ENCODE measurements around the gene OPTN. TPM values are rescaled to one million over a fixed set of nuclear protein-coding genes. Genes with fewer than 3 reads are reported as not detected.
"Not testable (repeated sequence)": the region's sequence is repeated elsewhere in the genome, so short reads cannot be mapped to it uniquely, and the experiment has no call there.

Gene OPTN
- total RNA-seq (100 to 1,000 TPM in 1 of 5 experiments, 10 to 100 TPM in 4; 59.3 to 146 (median 60.0) TPM), polyA plus RNA-seq (10 to 100 TPM; 34.3 to 45.9 TPM), total RNA-seq (93.3 reads per million, percentile 83 among the genes with 10 or more reads in this experiment)

GRCh38 chr10:13099666-13100348 is at the start of gene OPTN:
Gene OPTN, plus strand, starts transcription at chr10:13100163. Its CDS starts 8,960 bp downstream, at chr10:13109123.
- Mint-ChIP-seq H3K36me3 (peaks cover 0 to 22% (median 3%) of the 10 kb centered on the region in 5 donors), H3K27me3 (no peaks in the 10 kb centered on the region), H3K4me1 (peaks cover 28 to 52% (median 49%) of the 10 kb centered on the region in 7 donors), H3K27ac (peak within 1 kb of the TSS; percentile 88 to 98 (median 94)), H3K4me3 (peak within 1 kb of the TSS; percentile 83 to 97 (median 96)), H3K9me3 (no peaks in the 10 kb centered on the region)
- no peaks in the 10 kb centered on the region for H3K36me3 ChIP-seq (ENCODE audit: control insufficient read depth in 2 of 3, insufficient read depth in 3 of 3, low read length in 3 of 3)
- peak; percentile 61 to 85 (median 80) for DNase-seq
- H3K4me1 ChIP-seq (ENCODE audit: control insufficient read depth in 2 of 2, insufficient read depth in 2 of 2, low read length in 2 of 2): peaks cover 6 to 21% of the 10 kb centered on the region in 2 donors
- peak within 1 kb of the TSS; percentile 92 for H3K27ac ChIP-seq (ENCODE audit: low read depth, low read length)
- H3K4me3 ChIP-seq (ENCODE audit: low read length): peak within 1 kb of the TSS; percentile 82
- no peaks in the 10 kb centered on the region for H3K27me3 ChIP-seq (ENCODE audit: control insufficient read depth in 2 of 2, insufficient read depth in 2 of 2, low read length in 2 of 2)
- POLR2A ChIA-PET: interaction anchor here (0.6 to 2.4 kb wide), 8 partner anchors 8 to 1550 kb away, joined by 3 to 11 read pairs (median 4); no protein-coding TSS in a partner anchor
- ATAC-seq: peak; percentile 90
- intact Hi-C loops (cut with micrococcal nuclease): loop anchor here (1.0 to 10.0 kb wide), 19 partner anchors 8 to 1057 kb away; partner anchors contain the start of genes MCM10 (in 2 of the 2), SEPHS1 (in 2 of the 2) and PRPF18 (in 1 of the 2)
- H3K9me3 ChIP-seq (ENCODE audit: control insufficient read depth in 2 of 3, low read length in 3 of 3): no peaks in the 10 kb centered on the region
- CTCF ChIA-PET: interaction anchor here (0.7 to 1.2 kb wide), 8 partner anchors 9 to 443 kb away, joined by 3 to 9 read pairs (median 3); partner anchors contain the start of gene MCM10

GRCh38 chr10:13051126-13051694 is 48.8 kb upstream of the OPTN start:
- Histone ChIP-seq H3K27ac (ENCODE audit: low read depth, low read length) (no peak overlapping the region), H3K4me1 (ENCODE audit: control insufficient read depth in 2 of 2, insufficient read depth in 2 of 2, low read length in 2 of 2) (no peaks in the 10 kb centered on the region), H3K4me3 (ENCODE audit: low read length) (no peak overlapping the region), H3K27me3 (ENCODE audit: control insufficient read depth in 2 of 2, insufficient read depth in 2 of 2, low read length in 2 of 2) (no peaks in the 10 kb centered on the region), H3K9me3 (ENCODE audit: control insufficient read depth in 2 of 3, low read length in 3 of 3) (no peaks in the 10 kb centered on the region), H3K36me3 (ENCODE audit: control insufficient read depth in 2 of 3, insufficient read depth in 3 of 3, low read length in 3 of 3) (no peaks in the 10 kb centered on the region)
- Mint-ChIP-seq H3K27me3 (peaks cover 9 to 24% (median 16%) of the 10 kb centered on the region in 5 donors), H3K27ac (no peak overlapping the region), H3K4me3 (no peak overlapping the region), H3K36me3 (peaks cover 0 to 3% (median 0%) of the 10 kb centered on the region in 5 donors), H3K4me1 (no peaks in the 10 kb centered on the region), H3K9me3 (peaks cover 0 to 1% (median 0%) of the 10 kb centered on the region in 11 donors)
- ChIA-PET CTCF (no interaction called here), POLR2A (no interaction called here)
- ATAC-seq: no peak
- intact Hi-C loops (cut with micrococcal nuclease): no loop called here
- no peak for DNase-seq

GRCh38 chr10:13053208-13053607 is 46.8 kb upstream of the OPTN start:
- CTCF ChIA-PET, POLR2A ChIA-PET: not testable (repeated sequence)

GRCh38 chr10:13053794-13054462 is 46.0 kb upstream of the OPTN start:
- H3K36me3 Mint-ChIP-seq: peaks cover 0 to 3% (median 0%) of the 10 kb centered on the region in 5 donors
- H3K9me3 Mint-ChIP-seq: peaks cover 0 to 1% (median 0%) of the 10 kb centered on the region in 11 donors
- no peak overlapping the region for H3K4me3 Mint-ChIP-seq
- H3K4me1 ChIP-seq (ENCODE audit: control insufficient read depth in 2 of 2, insufficient read depth in 2 of 2, low read length in 2 of 2): no peaks in the 10 kb centered on the region
- no peak overlapping the region for H3K27ac Mint-ChIP-seq
- DNase-seq: no peak
- ATAC-seq: no peak
- ChIA-PET CTCF (no interaction called here), POLR2A (no interaction called here)
- H3K9me3 ChIP-seq (ENCODE audit: control insufficient read depth in 2 of 3, low read length in 3 of 3): no peaks in the 10 kb centered on the region
- H3K27ac ChIP-seq (ENCODE audit: low read depth, low read length): no peak overlapping the region
- H3K4me1 Mint-ChIP-seq: no peaks in the 10 kb centered on the region
- H3K27me3 Mint-ChIP-seq: peaks cover 10 to 26% (median 14%) of the 10 kb centered on the region in 5 donors
- no peak overlapping the region for H3K4me3 ChIP-seq (ENCODE audit: low read length)
- intact Hi-C loops (cut with micrococcal nuclease): no loop called here
- H3K27me3 ChIP-seq (ENCODE audit: control insufficient read depth in 2 of 2, insufficient read depth in 2 of 2, low read length in 2 of 2): no peaks in the 10 kb centered on the region
- no peaks in the 10 kb centered on the region for H3K36me3 ChIP-seq (ENCODE audit: control insufficient read depth in 2 of 3, insufficient read depth in 3 of 3, low read length in 3 of 3)

More at GRCh38 chr10:13053208-13053607, 46.8 kb upstream of the OPTN start:
- H3K27ac Mint-ChIP-seq; H3K27ac ChIP-seq (ENCODE audit: low read depth, low read length); H3K27me3 ChIP-seq (ENCODE audit: control insufficient read depth in 2 of 2, insufficient read depth in 2 of 2, low read length in 2 of 2); H3K9me3 ChIP-seq (ENCODE audit: control insufficient read depth in 2 of 3, low read length in 3 of 3); H3K9me3 Mint-ChIP-seq; H3K4me3 Mint-ChIP-seq; H3K4me1 Mint-ChIP-seq; H3K36me3 ChIP-seq (ENCODE audit: control insufficient read depth in 2 of 3, insufficient read depth in 3 of 3, low read length in 3 of 3); H3K4me1 ChIP-seq (ENCODE audit: control insufficient read depth in 2 of 2, insufficient read depth in 2 of 2, low read length in 2 of 2); DNase-seq; intact Hi-C loops (cut with micrococcal nuclease); H3K36me3 Mint-ChIP-seq; H3K4me3 ChIP-seq (ENCODE audit: low read length); ATAC-seq: not testable (repeated sequence)
- H3K27me3 Mint-ChIP-seq: peaks cover 9 to 26% (median 16%) of the 10 kb centered on the region in 5 donors

- H3K27me3 ChIP-seq (ENCODE audit: control insufficient read depth in 2 of 2, insufficient read depth in 2 of 2, low read length in 2 of 2): no peaks in the 10 kb centered on the region
- no peak for DNase-seq
- H3K36me3 Mint-ChIP-seq: peaks cover 0 to 3% (median 0%) of the 10 kb centered on the region in 5 donors
- H3K4me3 Mint-ChIP-seq: no peak overlapping the region
- no peaks in the 10 kb centered on the region for H3K9me3 ChIP-seq (ENCODE audit: control insufficient read depth in 2 of 3, low read length in 3 of 3)
- ChIA-PET CTCF (no interaction called here), POLR2A (no interaction called here)
- no peak overlapping the region for H3K4me3 ChIP-seq (ENCODE audit: low read length)
- no peak overlapping the region for H3K27ac ChIP-seq (ENCODE audit: low read depth, low read length)
- no peak overlapping the region for H3K27ac Mint-ChIP-seq
- peaks cover 0 to 1% (median 0%) of the 10 kb centered on the region in 11 donors for H3K9me3 Mint-ChIP-seq
- intact Hi-C loops (cut with micrococcal nuclease): no loop called here
- H3K4me1 Mint-ChIP-seq: no peaks in the 10 kb centered on the region
- no peaks in the 10 kb centered on the region for H3K36me3 ChIP-seq (ENCODE audit: control insufficient read depth in 2 of 3, insufficient read depth in 3 of 3, low read length in 3 of 3)
- H3K27me3 Mint-ChIP-seq: peaks cover 7 to 21% (median 15%) of the 10 kb centered on the region in 5 donors
- H3K4me1 ChIP-seq (ENCODE audit: control insufficient read depth in 2 of 2, insufficient read depth in 2 of 2, low read length in 2 of 2): no peaks in the 10 kb centered on the region
- ATAC-seq: no peak
Measured at GRCh38 chr10:13054844-13055243, 45.1 kb upstream of the OPTN start.

GRCh38 chr10:13056456-13057077 is 43.4 kb upstream of the OPTN start:
- DNase-seq (no peak), ATAC-seq (no peak)
- Histone ChIP-seq H3K36me3 (ENCODE audit: control insufficient read depth in 2 of 3, insufficient read depth in 3 of 3, low read length in 3 of 3) (no peaks in the 10 kb centered on the region), H3K27me3 (ENCODE audit: control insufficient read depth in 2 of 2, insufficient read depth in 2 of 2, low read length in 2 of 2) (no peaks in the 10 kb centered on the region), H3K4me3 (ENCODE audit: low read length) (no peak overlapping the region), H3K4me1 (ENCODE audit: control insufficient read depth in 2 of 2, insufficient read depth in 2 of 2, low read length in 2 of 2) (no peaks in the 10 kb centered on the region), H3K9me3 (ENCODE audit: control insufficient read depth in 2 of 3, low read length in 3 of 3) (no peaks in the 10 kb centered on the region), H3K27ac (ENCODE audit: low read depth, low read length) (no peak overlapping the region)
- ChIA-PET POLR2A (no interaction called here), CTCF (interaction anchor here (0.9 kb wide), 1 partner anchor 43 kb away, joined by 3 read pairs; the partner anchor contains the start of gene OPTN)
- H3K4me1 Mint-ChIP-seq: no peaks in the 10 kb centered on the region
- intact Hi-C loops (cut with micrococcal nuclease): no loop called here
- H3K27me3 Mint-ChIP-seq: peaks cover 7 to 15% (median 10%) of the 10 kb centered on the region in 5 donors
- H3K9me3 Mint-ChIP-seq: no peaks in the 10 kb centered on the region
- H3K4me3 Mint-ChIP-seq: no peak overlapping the region
- peaks cover 0 to 3% (median 0%) of the 10 kb centered on the region in 5 donors for H3K36me3 Mint-ChIP-seq
- no peak overlapping the region for H3K27ac Mint-ChIP-seq

Measured in naive thymus-derived CD4-positive, alpha-beta T cell (primary cell).